AG09319 (cell line): ENCODE results near the gene OPN1SW.

ENCODE experiments used
- DNase-seq: peaks from one replicate; pipeline ENCODE4 v3.0.0-alpha.2; 2010; ENCODE audit warnings: low read depth; ENCODE audit errors: extremely low read depth
- TF ChIP-seq, protein P1 (sequence below): IDR thresholded peaks from 2 replicates; pipeline ENCODE4 v1.5.1; 2011; ENCODE audit warnings: low read depth, mild to moderate bottlenecking, inconsistent platforms, low read length, moderate library complexity

Gene OPN1SW

DNA sequence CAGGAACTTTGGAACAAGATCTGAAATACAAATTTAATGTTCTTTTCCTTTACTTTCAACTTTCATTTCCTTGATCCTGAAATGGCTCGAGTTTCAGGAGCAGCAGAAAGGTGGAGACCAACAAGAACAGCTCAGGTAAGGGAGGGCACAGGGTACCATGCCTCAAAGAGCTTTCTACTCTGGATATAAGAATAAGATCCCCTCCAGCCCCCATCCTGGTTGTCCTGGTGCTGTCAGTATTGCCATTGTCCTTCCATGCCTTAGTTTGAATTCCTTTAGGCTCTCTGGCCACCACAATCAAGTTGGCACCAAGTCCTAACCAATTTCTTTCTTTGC, 48.9 kb downstream of the OPN1SW start:
- TF ChIP-seq, protein P1, sequence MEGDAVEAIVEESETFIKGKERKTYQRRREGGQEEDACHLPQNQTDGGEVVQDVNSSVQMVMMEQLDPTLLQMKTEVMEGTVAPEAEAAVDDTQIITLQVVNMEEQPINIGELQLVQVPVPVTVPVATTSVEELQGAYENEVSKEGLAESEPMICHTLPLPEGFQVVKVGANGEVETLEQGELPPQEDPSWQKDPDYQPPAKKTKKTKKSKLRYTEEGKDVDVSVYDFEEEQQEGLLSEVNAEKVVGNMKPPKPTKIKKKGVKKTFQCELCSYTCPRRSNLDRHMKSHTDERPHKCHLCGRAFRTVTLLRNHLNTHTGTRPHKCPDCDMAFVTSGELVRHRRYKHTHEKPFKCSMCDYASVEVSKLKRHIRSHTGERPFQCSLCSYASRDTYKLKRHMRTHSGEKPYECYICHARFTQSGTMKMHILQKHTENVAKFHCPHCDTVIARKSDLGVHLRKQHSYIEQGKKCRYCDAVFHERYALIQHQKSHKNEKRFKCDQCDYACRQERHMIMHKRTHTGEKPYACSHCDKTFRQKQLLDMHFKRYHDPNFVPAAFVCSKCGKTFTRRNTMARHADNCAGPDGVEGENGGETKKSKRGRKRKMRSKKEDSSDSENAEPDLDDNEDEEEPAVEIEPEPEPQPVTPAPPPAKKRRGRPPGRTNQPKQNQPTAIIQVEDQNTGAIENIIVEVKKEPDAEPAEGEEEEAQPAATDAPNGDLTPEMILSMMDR: no peak
- DNase-seq: no peak

DNA sequence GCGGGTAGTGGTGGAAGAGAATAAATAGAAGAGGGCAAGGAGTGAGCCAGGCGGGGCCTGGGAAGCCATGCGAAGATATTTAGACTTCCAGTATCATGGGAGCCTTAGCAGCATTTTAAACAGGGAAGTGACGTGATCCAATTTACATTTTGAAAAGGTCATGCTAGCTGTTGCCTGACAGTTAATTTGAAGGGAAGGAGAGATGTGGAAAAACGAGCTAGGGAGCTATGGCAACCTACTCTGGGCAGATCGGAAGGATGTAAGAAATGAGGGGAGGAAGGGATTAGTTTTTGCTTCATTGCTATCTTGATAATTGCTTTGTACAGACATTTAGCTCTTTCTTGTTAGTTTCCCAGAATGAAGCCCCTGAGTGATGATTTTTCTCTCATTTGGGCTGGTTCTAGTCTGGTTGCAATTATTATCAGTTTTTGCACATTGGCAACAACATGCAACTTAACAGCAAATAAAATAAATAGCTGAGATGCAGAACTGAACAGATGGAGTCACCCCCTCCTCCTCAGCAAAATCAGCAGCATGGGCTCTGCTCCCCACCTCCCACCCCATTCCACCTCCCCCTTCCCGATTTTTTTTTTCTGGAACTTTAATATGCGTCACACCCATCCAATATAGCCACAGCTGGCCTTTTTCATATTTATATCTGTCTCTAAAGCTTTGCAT, 49.4 kb downstream of the OPN1SW start:
- TF ChIP-seq, protein P1: no peak
- DNase-seq: no peak

DNA sequence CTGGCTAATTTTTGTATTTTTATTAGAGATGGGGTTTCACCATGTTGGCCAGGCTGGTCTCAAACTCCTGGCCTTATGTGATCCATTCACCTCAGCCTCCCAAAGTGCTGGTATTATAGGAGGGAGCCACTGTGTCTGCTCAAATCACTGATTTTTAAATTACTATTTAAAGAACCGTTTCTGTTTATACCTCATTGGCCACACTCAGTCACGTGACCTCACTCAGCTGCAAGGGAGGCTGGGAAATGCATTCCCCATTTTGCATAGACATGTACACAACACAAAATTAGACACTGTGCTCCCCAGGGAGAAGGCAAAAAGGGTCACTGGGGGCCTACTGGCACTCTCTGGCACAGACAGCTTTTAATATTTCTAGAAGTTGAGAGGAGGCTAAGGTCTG, 50.1 kb downstream of the OPN1SW start:
- DNase-seq: no peak
- TF ChIP-seq, protein P1: no peak

DNA sequence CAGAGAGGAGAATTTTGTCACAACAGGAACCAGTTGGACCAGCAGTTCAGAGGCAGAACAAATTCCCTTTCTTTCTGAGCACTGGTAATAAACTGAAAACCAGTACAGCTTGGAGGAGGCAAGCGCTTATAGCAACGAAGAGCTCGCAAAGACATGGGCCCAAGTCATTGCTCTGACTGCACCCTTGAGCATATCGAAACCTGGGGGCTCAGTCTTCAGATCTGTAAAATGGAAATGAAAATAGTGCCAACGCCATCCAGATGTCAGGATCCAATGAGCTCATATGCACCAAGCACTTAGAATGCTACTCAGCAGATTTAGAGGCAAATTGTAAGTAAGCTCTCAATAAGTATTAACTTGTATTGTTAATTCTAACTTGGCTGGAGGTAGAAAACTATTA, 50.9 kb downstream of the OPN1SW start:
- TF ChIP-seq, protein P1: no peak
- DNase-seq: no peak
